HG02678 (cell line): ENCODE measurements around the gene KRTAP5-2.
"Not testable (repeated sequence)": the region's sequence is repeated elsewhere in the genome, so short reads cannot be mapped to it uniquely, and the experiment has no call there.

ENCODE experiments used
- ATAC-seq: cut with Tn5 transposase; IDR thresholded peaks from one replicate; pipeline ENCODE4 v1.9.1; 2021; ENCODE audit warnings: mild to moderate bottlenecking, moderate library complexity; ENCODE audit not compliant: unreplicated experiment

The KRTAP5-2 gene

GRCh38 chr11:1628506-1629325 lies 30.6 kb upstream of the KRTAP5-2 start:
- no peak for ATAC-seq

- ATAC-seq: no peak
Observed at GRCh38 chr11:1625541-1625940, 27.4 kb upstream of the KRTAP5-2 start.

- ATAC-seq: no peak
Observed at GRCh38 chr11:1624621-1625020, 26.5 kb upstream of the KRTAP5-2 start.

- ATAC-seq: no peak
Observed at GRCh38 chr11:1623716-1624115, 25.6 kb upstream of the KRTAP5-2 start.

GRCh38 chr11:1622086-1622485 lies 24.0 kb upstream of the KRTAP5-2 start, which contains the start of gene KRTAP5-4:
Gene KRTAP5-4, minus strand, starts transcription at chr11:1622138. Its CDS starts 45 bp downstream, at chr11:1622093.
- no peak for ATAC-seq

GRCh38 chr11:1619449-1619848 lies 21.4 kb upstream of the KRTAP5-2 start:
- ATAC-seq: no peak

GRCh38 chr11:1618231-1618630 lies 20.1 kb upstream of the KRTAP5-2 start:
- no peak for ATAC-seq

- no peak for ATAC-seq
Observed at GRCh38 chr11:1608363-1608762, 10.3 kb upstream of the KRTAP5-2 start, which contains the start of gene KRTAP5-3. Gene KRTAP5-3, minus strand, starts transcription at chr11:1608463. Its CDS starts 78 bp downstream, at chr11:1608385.

- not testable (repeated sequence) for ATAC-seq
Observed at GRCh38 chr11:1607901-1608300, 9.8 kb upstream of the KRTAP5-2 start.

GRCh38 chr11:1607156-1607845 lies 9.2 kb upstream of the KRTAP5-2 start:
- not testable (repeated sequence) for ATAC-seq

- ATAC-seq: peak; percentile 91
Observed at GRCh38 chr11:1605923-1606322, 7.8 kb upstream of the KRTAP5-2 start.

GRCh38 chr11:1604711-1605110 lies 6.6 kb upstream of the KRTAP5-2 start:
- ATAC-seq: no peak

- ATAC-seq: no peak
Observed at GRCh38 chr11:1604181-1604580, 6.1 kb upstream of the KRTAP5-2 start.

- no peak for ATAC-seq
Observed at GRCh38 chr11:1603629-1604028, 5.5 kb upstream of the KRTAP5-2 start.

GRCh38 chr11:1601663-1602062 lies 3.6 kb upstream of the KRTAP5-2 start:
- ATAC-seq: not testable (repeated sequence)

- ATAC-seq: no peak
Observed at GRCh38 chr11:1600626-1601025, 2.5 kb upstream of the KRTAP5-2 start.

- no peak for ATAC-seq
Observed at GRCh38 chr11:1598816-1599215, 722 bp upstream of the KRTAP5-2 start.

GRCh38 chr11:1598406-1598805 lies 312 bp upstream of the KRTAP5-2 start:
- ATAC-seq: not testable (repeated sequence)

- ATAC-seq: no peak
Observed at GRCh38 chr11:1597331-1597993, 632 bp downstream of the KRTAP5-2 start.

- not testable (repeated sequence) for ATAC-seq
Observed at GRCh38 chr11:1596576-1597121, 1.4 kb downstream of the KRTAP5-2 start.

- ATAC-seq: not testable (repeated sequence)
Observed at GRCh38 chr11:1595994-1596575, 2.0 kb downstream of the KRTAP5-2 start.
